Adrenal gland (tissue), 5 donors: Measurements from ENCODE around the gene MSH2.

Experiments
- CTCF ChIP-seq, 6 experiments: fragments of 450-650 bp in 4 of 6; fragments of 200-600 bp in 2 of 6; sonication (generic) in 1 of 6; IDR thresholded peaks; 1 replicate in 5 of 6; 2 replicates in 1 of 6; pipeline versions ENCODE4 v1.5.1 to v1.8.0; 2016 to 2021; ENCODE audit warnings: antibody characterized with exemption in 6 of 6, mild to moderate bottlenecking in 2 of 6, moderate library complexity in 1 of 6
- POLR2A ChIP-seq, 2 donors: fragments of 450-650 bp; IDR thresholded peaks; one replicate each; pipeline ENCODE4 v1.6.1; 2017; ENCODE audit warnings: antibody characterized with exemption in 2 of 2, mild to moderate bottlenecking in 2 of 2, moderate library complexity in 1 of 2
- donor health status: DM: no; HTN: no; CAD: no.

GRCh38 chr2:47429795-47430194, 26.8 kb downstream of the MSH2 start:
- TF ChIP-seq CTCF (IDR thresholded peaks at IDR 0.05): no peak
- no peak for TF ChIP-seq POLR2A (IDR thresholded peaks at IDR 0.05)
